ENCODE results near the gene TWIST2.

DNA sequence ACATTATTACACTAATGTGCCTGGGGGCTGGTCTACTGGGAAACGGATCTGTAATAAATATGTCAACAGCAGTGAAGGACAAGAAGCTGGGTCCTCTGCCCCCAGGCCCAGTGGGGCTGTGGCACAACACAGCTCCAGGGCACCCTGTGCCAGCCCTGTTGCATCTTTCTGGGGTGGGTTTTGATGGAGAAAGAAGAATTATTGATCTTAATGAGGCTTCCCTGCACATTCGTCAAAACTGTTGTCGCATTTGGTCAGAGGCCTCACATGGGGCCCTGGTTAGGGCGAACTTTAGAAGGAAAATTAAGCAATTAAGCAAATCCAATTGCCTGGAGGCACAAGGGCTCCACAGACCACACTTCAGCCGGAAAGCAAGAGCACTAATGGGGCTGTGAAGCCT lies 30.0 kb upstream of the TWIST2 start:
- TF ChIP-seq CTCF (IDR thresholded peaks at IDR 0.05) (no peak), POLR2A (IDR thresholded peaks at IDR 0.05) (no peak)
